ENCODE results near the gene NDUFB10.

The NDUFB10 gene

GRCh38 chr16:1912215-1912543 is 47.2 kb upstream of the NDUFB10 start:
- no peak overlapping the region for H3K27ac ChIP-seq (ENCODE audit: low read length, poor library complexity, severe bottlenecking)
- no peak overlapping the region for H2BK120ac ChIP-seq (ENCODE audit: low read depth, low read length)
- H3K36me3 ChIP-seq (ENCODE audit: control insufficient read depth in 1 of 2, insufficient read depth in 2 of 2, low read depth in 1 of 2, low read length in 2 of 2), result peaks cover 0 to 5% of the 10 kb centered on the region in 2 experiments
- H3K9me3 ChIP-seq (ENCODE audit: control insufficient read depth, low read length), result no peaks in the 10 kb centered on the region
- H3K4me3 ChIP-seq (ENCODE audit: insufficient read depth in 1 of 2, low read depth in 1 of 2, low read length in 2 of 2), result no peak overlapping the region
- H3K4me1 ChIP-seq (ENCODE audit: control insufficient read depth, insufficient read depth, low read depth, low read length), result peaks cover 5% of the 10 kb centered on the region
- no peaks in the 10 kb centered on the region for H3K79me1 ChIP-seq (replicated peaks; ENCODE audit: low read length, poor library complexity, severe bottlenecking)
- H3K23ac ChIP-seq (ENCODE audit: low read length in 2 of 2), result no peak overlapping the region
- H2BK12ac ChIP-seq (ENCODE audit: low read length in 2 of 2), result no peak overlapping the region
- WGBS, result 95% methylated on average over 17 of the region's 17 CpGs
- no peak overlapping the region for H2AK5ac ChIP-seq (ENCODE audit: low read length, severe bottlenecking)
- no peak overlapping the region for H3K4me2 ChIP-seq (ENCODE audit: low read length, poor library complexity, severe bottlenecking)
- no peak overlapping the region for H3K9ac ChIP-seq (ENCODE audit: low read length)
- no peak overlapping the region for H4K91ac ChIP-seq (ENCODE audit: low read length)
- H3K14ac ChIP-seq (ENCODE audit: low read length in 2 of 2), result no peak overlapping the region
- no peak overlapping the region for H2BK15ac ChIP-seq (ENCODE audit: low read depth, poor library complexity, severe bottlenecking)
- H2AFZ ChIP-seq (ENCODE audit: low read depth, low read length), result no peak overlapping the region
- H3K4ac ChIP-seq (ENCODE audit: low read depth in 1 of 2, low read length in 2 of 2), result no peak overlapping the region
- no peak overlapping the region for H4K8ac ChIP-seq (ENCODE audit: low read length)
- no peak for DNase-seq
- no peak overlapping the region for H3K18ac ChIP-seq (ENCODE audit: low read depth in 1 of 2, low read length in 2 of 2)
- H3K27me3 ChIP-seq (ENCODE audit: control insufficient read depth in 1 of 2, insufficient read depth in 1 of 2, low read length in 2 of 2), result peaks cover 54 to 68% of the 10 kb centered on the region in 2 experiments
- H2BK5ac ChIP-seq (ENCODE audit: low read depth, low read length, poor library complexity, severe bottlenecking), result no peak overlapping the region

DNA sequence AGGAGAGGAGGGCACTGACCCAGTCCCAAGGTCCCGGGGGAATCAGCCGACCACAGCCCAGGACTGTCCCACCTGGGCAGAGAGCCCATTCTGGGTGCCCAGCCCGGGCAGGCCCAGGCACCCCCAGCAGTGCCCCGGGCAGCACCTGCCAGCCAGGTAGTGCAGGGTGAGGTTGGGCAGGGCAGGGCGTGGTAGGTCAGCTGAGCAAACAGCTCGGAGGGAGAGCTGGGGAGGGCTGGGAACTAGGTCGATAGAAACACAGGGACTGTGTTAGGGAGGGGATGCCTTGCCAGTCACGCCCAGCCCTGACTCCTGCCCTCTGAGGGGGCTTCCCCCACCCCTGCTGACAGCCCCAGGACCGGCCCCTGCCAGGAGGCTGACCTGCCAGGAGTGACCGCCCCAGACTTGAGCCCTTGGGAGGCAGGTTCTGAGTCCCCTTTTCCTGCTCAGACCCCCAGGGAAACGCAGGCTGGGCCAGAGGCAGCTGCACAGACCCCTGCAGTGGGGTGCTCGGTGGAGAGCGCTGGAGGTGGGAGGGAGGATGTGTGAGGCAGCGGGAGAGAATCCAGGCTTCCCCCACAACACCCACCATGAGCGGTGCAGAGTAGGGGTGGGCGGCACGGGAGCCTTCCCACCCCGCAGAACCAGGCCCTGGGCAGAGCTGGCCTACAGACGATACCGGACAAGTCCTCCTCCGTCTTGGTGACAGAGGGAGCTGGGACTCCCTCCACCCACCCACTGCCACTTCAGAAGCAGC is 45.8 kb upstream of the NDUFB10 start:
- Histone ChIP-seq H4K8ac (ENCODE audit: low read length) (no peak overlapping the region), H2BK5ac (ENCODE audit: low read depth, low read length, poor library complexity, severe bottlenecking) (no peak overlapping the region), H2AFZ (ENCODE audit: low read depth, low read length) (no peak overlapping the region), H3K27me3 (ENCODE audit: control insufficient read depth in 1 of 2, insufficient read depth in 1 of 2, low read length in 2 of 2) (peaks cover 47 to 65% of the 10 kb centered on the region in 2 experiments), H3K23ac (ENCODE audit: low read length in 2 of 2) (no peak overlapping the region), H3K36me3 (ENCODE audit: control insufficient read depth in 1 of 2, insufficient read depth in 2 of 2, low read depth in 1 of 2, low read length in 2 of 2) (peaks cover 0 to 5% of the 10 kb centered on the region in 2 experiments), H2BK15ac (ENCODE audit: low read depth, poor library complexity, severe bottlenecking) (no peak overlapping the region), H3K18ac (ENCODE audit: low read depth in 1 of 2, low read length in 2 of 2) (no peak overlapping the region), H3K9ac (ENCODE audit: low read length) (no peak overlapping the region), H3K27ac (ENCODE audit: low read length, poor library complexity, severe bottlenecking) (no peak overlapping the region), H3K9me3 (ENCODE audit: control insufficient read depth, low read length) (no peaks in the 10 kb centered on the region), H3K4me2 (ENCODE audit: low read length, poor library complexity, severe bottlenecking) (no peak overlapping the region), H3K4me1 (ENCODE audit: control insufficient read depth, insufficient read depth, low read depth, low read length) (peaks cover 10% of the 10 kb centered on the region), H3K4me3 (ENCODE audit: insufficient read depth in 1 of 2, low read depth in 1 of 2, low read length in 2 of 2) (no peak overlapping the region), H2BK120ac (ENCODE audit: low read depth, low read length) (no peak overlapping the region), H2BK12ac (ENCODE audit: low read length in 2 of 2) (no peak overlapping the region), H3K79me1 (replicated peaks; ENCODE audit: low read length, poor library complexity, severe bottlenecking) (no peaks in the 10 kb centered on the region), H3K14ac (ENCODE audit: low read length in 2 of 2) (no peak overlapping the region), H4K91ac (ENCODE audit: low read length) (no peak overlapping the region), H3K4ac (ENCODE audit: low read depth in 1 of 2, low read length in 2 of 2) (no peak overlapping the region), H2AK5ac (ENCODE audit: low read length, severe bottlenecking) (no peak overlapping the region)
- no peak for DNase-seq
- 71% methylated on average over 15 of the region's 21 CpGs for WGBS

- H3K79me1 ChIP-seq (replicated peaks; ENCODE audit: low read length, poor library complexity, severe bottlenecking), result no peaks in the 10 kb centered on the region
- H3K4me2 ChIP-seq (ENCODE audit: low read length, poor library complexity, severe bottlenecking), result no peak overlapping the region
- no peak overlapping the region for H3K23ac ChIP-seq (ENCODE audit: low read length in 2 of 2)
- no peak overlapping the region for H4K8ac ChIP-seq (ENCODE audit: low read length)
- no peak overlapping the region for H3K9ac ChIP-seq (ENCODE audit: low read length)
- H3K27me3 ChIP-seq (ENCODE audit: control insufficient read depth in 1 of 2, insufficient read depth in 1 of 2, low read length in 2 of 2), result peaks cover 51 to 65% of the 10 kb centered on the region in 2 experiments
- H3K14ac ChIP-seq (ENCODE audit: low read length in 2 of 2), result no peak overlapping the region
- H2AK5ac ChIP-seq (ENCODE audit: low read length, severe bottlenecking), result no peak overlapping the region
- DNase-seq, result no peak
- no peak overlapping the region for H3K18ac ChIP-seq (ENCODE audit: low read depth in 1 of 2, low read length in 2 of 2)
- H2BK5ac ChIP-seq (ENCODE audit: low read depth, low read length, poor library complexity, severe bottlenecking), result no peak overlapping the region
- H4K91ac ChIP-seq (ENCODE audit: low read length), result no peak overlapping the region
- no peaks in the 10 kb centered on the region for H3K9me3 ChIP-seq (ENCODE audit: control insufficient read depth, low read length)
- no peak overlapping the region for H2AFZ ChIP-seq (ENCODE audit: low read depth, low read length)
- no peak overlapping the region for H2BK15ac ChIP-seq (ENCODE audit: low read depth, poor library complexity, severe bottlenecking)
- peaks cover 0 to 5% of the 10 kb centered on the region in 2 experiments for H3K36me3 ChIP-seq (ENCODE audit: control insufficient read depth in 1 of 2, insufficient read depth in 2 of 2, low read depth in 1 of 2, low read length in 2 of 2)
- H3K4me3 ChIP-seq (ENCODE audit: insufficient read depth in 1 of 2, low read depth in 1 of 2, low read length in 2 of 2), result no peak overlapping the region
- no peak overlapping the region for H3K27ac ChIP-seq (ENCODE audit: low read length, poor library complexity, severe bottlenecking)
- H3K4ac ChIP-seq (ENCODE audit: low read depth in 1 of 2, low read length in 2 of 2), result no peak overlapping the region
- WGBS, result 64% methylated on average over 15 of the region's 15 CpGs
- no peak overlapping the region for H2BK12ac ChIP-seq (ENCODE audit: low read length in 2 of 2)
- H3K4me1 ChIP-seq (ENCODE audit: control insufficient read depth, insufficient read depth, low read depth, low read length), result peaks cover 14% of the 10 kb centered on the region
- no peak overlapping the region for H2BK120ac ChIP-seq (ENCODE audit: low read depth, low read length)
Observed at GRCh38 chr16:1914084-1914608, 45.2 kb upstream of the NDUFB10 start.

DNA sequence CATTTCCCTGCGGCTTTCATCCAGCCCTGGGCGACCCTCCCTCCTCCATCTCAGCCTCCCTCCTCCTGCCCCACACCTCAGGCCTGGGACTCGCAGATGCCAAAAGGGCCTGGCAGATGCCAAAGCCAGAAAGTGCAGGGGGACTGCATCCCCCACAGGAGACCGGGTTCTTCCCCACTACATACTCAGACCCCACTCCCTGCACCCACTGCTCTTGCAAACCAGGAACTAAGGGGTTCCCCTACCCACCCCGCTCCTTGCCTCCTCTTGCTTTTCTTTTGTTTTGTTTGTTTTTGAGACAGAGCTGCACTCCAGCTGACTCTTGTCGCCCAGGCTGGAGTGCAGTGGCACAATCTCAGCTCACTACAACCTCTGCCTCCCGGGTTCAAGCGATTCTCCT is 44.4 kb upstream of the NDUFB10 start:
- H3K4me3 ChIP-seq (ENCODE audit: insufficient read depth in 1 of 2, low read depth in 1 of 2, low read length in 2 of 2), result no peak overlapping the region
- no peak overlapping the region for H2AFZ ChIP-seq (ENCODE audit: low read depth, low read length)
- no peak overlapping the region for H3K18ac ChIP-seq (ENCODE audit: low read depth in 1 of 2, low read length in 2 of 2)
- no peak overlapping the region for H3K23ac ChIP-seq (ENCODE audit: low read length in 2 of 2)
- H3K14ac ChIP-seq (ENCODE audit: low read length in 2 of 2), result no peak overlapping the region
- no peak overlapping the region for H3K27ac ChIP-seq (ENCODE audit: low read length, poor library complexity, severe bottlenecking)
- 58% methylated on average over 6 of the region's 8 CpGs for WGBS
- H2BK12ac ChIP-seq (ENCODE audit: low read length in 2 of 2), result no peak overlapping the region
- H3K36me3 ChIP-seq (ENCODE audit: control insufficient read depth in 1 of 2, insufficient read depth in 2 of 2, low read depth in 1 of 2, low read length in 2 of 2), result peaks cover 0 to 5% of the 10 kb centered on the region in 2 experiments
- H2BK5ac ChIP-seq (ENCODE audit: low read depth, low read length, poor library complexity, severe bottlenecking), result no peak overlapping the region
- no peak overlapping the region for H2AK5ac ChIP-seq (ENCODE audit: low read length, severe bottlenecking)
- no peak overlapping the region for H3K4me2 ChIP-seq (ENCODE audit: low read length, poor library complexity, severe bottlenecking)
- H3K9me3 ChIP-seq (ENCODE audit: control insufficient read depth, low read length), result no peaks in the 10 kb centered on the region
- H3K79me1 ChIP-seq (replicated peaks; ENCODE audit: low read length, poor library complexity, severe bottlenecking), result no peaks in the 10 kb centered on the region
- H3K9ac ChIP-seq (ENCODE audit: low read length), result no peak overlapping the region
- DNase-seq, result no peak
- no peak overlapping the region for H3K4ac ChIP-seq (ENCODE audit: low read depth in 1 of 2, low read length in 2 of 2)
- H2BK15ac ChIP-seq (ENCODE audit: low read depth, poor library complexity, severe bottlenecking), result no peak overlapping the region
- H4K91ac ChIP-seq (ENCODE audit: low read length), result no peak overlapping the region
- no peak overlapping the region for H2BK120ac ChIP-seq (ENCODE audit: low read depth, low read length)
- peaks cover 60 to 68% of the 10 kb centered on the region in 2 experiments for H3K27me3 ChIP-seq (ENCODE audit: control insufficient read depth in 1 of 2, insufficient read depth in 1 of 2, low read length in 2 of 2)
- H4K8ac ChIP-seq (ENCODE audit: low read length), result no peak overlapping the region
- H3K4me1 ChIP-seq (ENCODE audit: control insufficient read depth, insufficient read depth, low read depth, low read length), result peaks cover 14% of the 10 kb centered on the region
